ENCODE measurements around the gene PRICKLE1. TPM values are rescaled to one million over a fixed set of nuclear protein-coding genes. Genes with fewer than 3 reads are reported as not detected.

Gene PRICKLE1
- total and polyA plus RNA-seq, 2 of the 4 experiments (the other 2 are of a cell fraction) = 21.3 to 21.7 TPM

GRCh38 chr12:42422785-42423184, 166.8 kb downstream of the PRICKLE1 start:
- Histone ChIP-seq H3K56ac (ENCODE audit: extremely low read depth, insufficient read depth, low read length) (no peak overlapping the region), H3K27ac (ENCODE audit: insufficient read depth, low read length) (no peak overlapping the region), H2AFZ (replicated peaks; ENCODE audit: low read length, poor library complexity) (no peak overlapping the region), H3K27me3 (ENCODE audit: control insufficient read depth, insufficient read depth, low read length) (no peaks in the 10 kb centered on the region), H4K8ac (ENCODE audit: low read depth in 2 of 2, low read length in 2 of 2) (no peak overlapping the region), H2AK9ac (replicated peaks; ENCODE audit: low read depth, low read length, poor library complexity) (no peak overlapping the region), H3K36me3 (ENCODE audit: control insufficient read depth, insufficient read depth, low read length) (no peaks in the 10 kb centered on the region), H3K4ac (ENCODE audit: low read depth, low read length) (no peak overlapping the region), H3K9ac (ENCODE audit: low read depth, low read length) (no peak overlapping the region), H2AK5ac (ENCODE audit: low read depth, low read length) (no peak overlapping the region), H3K9me3 (ENCODE audit: control insufficient read depth, insufficient read depth, low read length) (no peaks in the 10 kb centered on the region), H3K23ac (ENCODE audit: low read depth, low read length) (no peak overlapping the region), H2BK5ac (ENCODE audit: low read depth, low read length, poor library complexity, severe bottlenecking) (no peak overlapping the region), H2BK20ac (ENCODE audit: low read depth, low read length) (no peak overlapping the region), H2BK15ac (ENCODE audit: low read depth, low read length) (no peak overlapping the region), H4K5ac (ENCODE audit: low read depth, low read length) (no peak overlapping the region), H3K18ac (ENCODE audit: low read depth, low read length) (no peak overlapping the region), H4K91ac (ENCODE audit: insufficient read depth, low read depth, low read length) (no peak overlapping the region), H3K4me1 (ENCODE audit: control insufficient read depth, insufficient read depth, low read length) (peaks cover 4% of the 10 kb centered on the region), H3K4me2 (ENCODE audit: low read depth, low read length) (no peak overlapping the region), H4K20me1 (ENCODE audit: insufficient read depth, low read length) (no peaks in the 10 kb centered on the region), H3K4me3 (ENCODE audit: insufficient read depth, low read depth, low read length) (no peak overlapping the region), H3K9me1 (ENCODE audit: insufficient read depth, low read length) (no peaks in the 10 kb centered on the region), H3K79me1 (ENCODE audit: low read depth in 1 of 2, low read length in 2 of 2) (peaks cover 9 to 21% of the 10 kb centered on the region in 2 experiments; a peak in 3 of 4 replicates), H2BK120ac (ENCODE audit: low read depth, low read length) (no peak overlapping the region), H3K14ac (replicated peaks; ENCODE audit: low read depth, low read length) (no peak overlapping the region)
- ChIA-PET POLR2A (ENCODE audit: unreplicated experiment) (no interaction called here), CTCF (interaction anchor here (0.6 kb wide), 3 partner anchors 40 to 1523 kb away, joined by 3 to 7 read pairs (median 5); no protein-coding TSS in a partner anchor)
- intact Hi-C loops (cut with micrococcal nuclease) (no loop called here), in situ Hi-C loops (cut with MboI; ENCODE audit: low sequenced_read_pairs) (no loop called here), dilution Hi-C loops (cut with HindIII; ENCODE audit: low sequenced_read_pairs, unreplicated experiment) (no loop called here)
- ATAC-seq (ENCODE audit: low read depth) = no peak
- WGBS, 2 experiments (ENCODE audit: extremely low coverage in 2 of 2, insufficient read length in 1 of 2) = no CpG with 5 or more reads among the region's 1 CpG
- DNase-seq = no peak
- no peak for TF ChIP-seq NFE2L2 (IDR thresholded peaks at IDR 0.05; ENCODE audit: low read depth, low read length)
- no peak for TF ChIP-seq POLR2A (IDR thresholded peaks at IDR 0.05; ENCODE audit: low read depth, low read length)
- no peak for TF ChIP-seq RCOR1 (IDR thresholded peaks at IDR 0.05; ENCODE audit: insufficient replicate concordance, low read length)
- TF ChIP-seq MAZ (IDR thresholded peaks at IDR 0.05; ENCODE audit: borderline replicate concordance, low read depth, low read length) = no peak
- no peak for TF ChIP-seq SMC3 (IDR thresholded peaks at IDR 0.05; ENCODE audit: low read depth, low read length)
- TF ChIP-seq FOS (IDR thresholded peaks at IDR 0.05; ENCODE audit: low read depth, low read length) = no peak
- no peak for TF ChIP-seq ELK1 (IDR thresholded peaks at IDR 0.05; ENCODE audit: borderline replicate concordance, low read depth, low read length)
- TF ChIP-seq RAD21 (IDR thresholded peaks at IDR 0.05; ENCODE audit: low read length) = no peak
- TF ChIP-seq CEBPB (IDR thresholded peaks at IDR 0.05; ENCODE audit: low read depth, low read length) = no peak
- TF ChIP-seq CTCF (conservative IDR thresholded peaks at IDR 0.05; ENCODE audit: low read depth, low read length) = no peak
- no peak for TF ChIP-seq RFX5 (IDR thresholded peaks at IDR 0.05; ENCODE audit: low read depth, low read length)
- no peak for TF ChIP-seq MAFK (IDR thresholded peaks at IDR 0.05; ENCODE audit: low read depth, low read length)
- no TSS peak for BruUV-seq (replicated peaks)
